HepG2 (cell line): ENCODE results near the gene CUEDC2. TPM values are rescaled to one million over a fixed set of nuclear protein-coding genes. Genes with fewer than 3 reads are reported as not detected.

Experiments used
- ATAC-seq: fragments of 200-7000 bp; cut with Tn5 transposase; 3 replicates; pipeline ENCODE4 v1.9.1; 2020; ENCODE audit warnings: mild to moderate bottlenecking, moderate library complexity
- BruUV-seq: library from RNA; stranded (reverse); fragments of 400-500 nt; replicated peaks from 2 replicates; lab custom pipeline; 2021; lab: Mats Ljungman, UMichigan
- CTCF ChIA-PET: fragments of 300-600 bp; formaldehyde crosslinking; extraction: SDS; loops from one replicate; lab custom pipeline; 2021; ENCODE audit warnings: low total read pairs, inconsistent platforms, low intra/inter-chr PET ratio; lab: Yijun Ruan, JAX
- POLR2A ChIA-PET: fragments of 350-600 bp; sonication (Branson Sonifier 250); formaldehyde crosslinking; loops from one replicate; lab custom pipeline; 2020; ENCODE audit warnings: antibody characterized with exemption, inconsistent platforms; lab: Yijun Ruan, JAX
- DNase-seq: peaks from one replicate; pipeline ENCODE4 v3.0.0-alpha.2; 2015; ENCODE audit warnings: low spot score
- FAIRE-seq: peaks from 3 replicates; lab custom pipeline; 2011; peaks lifted over from hg19 to GRCh38; lab: Jason Lieb, UNC
- H2AFZ ChIP-seq: one replicate; pipeline ENCODE4 v1.6.1; 2011; ENCODE audit warnings: low read length, inconsistent platforms
- H3K27ac ChIP-seq: fragments of 300-600 bp; 3 replicates; pipeline ENCODE4 v1.8.0; 2011; ENCODE audit warnings: mixed run types, mild to moderate bottlenecking, mixed read lengths, low read length, inconsistent platforms; ENCODE audit not compliant: insufficient read depth; ENCODE audit errors: extremely low read length
- H3K27me3 ChIP-seq, 2 experiments: fragments of 200-600 bp in 1 of 2; 2 replicates in 1 of 2; 3 replicates in 1 of 2; pipeline versions ENCODE4 v1.6.0 to v1.8.0; 2011; ENCODE audit warnings: low read length in 2 of 2, mild to moderate bottlenecking in 2 of 2, moderate library complexity in 2 of 2, inconsistent platforms in 1 of 2; ENCODE audit not compliant: insufficient read depth in 2 of 2, control insufficient read depth in 1 of 2
- H3K36me3 ChIP-seq, 2 experiments: fragments of 200-600 bp in 1 of 2; replicated peaks in 1 of 2; 2 replicates in 1 of 2; 3 replicates in 1 of 2; pipeline versions ENCODE4 v1.5.1 to v1.8.0; 2011; ENCODE audit warnings: low read length in 2 of 2, inconsistent platforms in 1 of 2; ENCODE audit not compliant: insufficient read depth in 2 of 2, control insufficient read depth in 1 of 2
- H3K4me1 ChIP-seq: 2 replicates; pipeline ENCODE4 v1.5.1; 2012; ENCODE audit warnings: low read length, inconsistent platforms; ENCODE audit not compliant: insufficient read depth
- H3K4me2 ChIP-seq: 2 replicates; pipeline ENCODE4 v1.6.0; 2011; ENCODE audit warnings: low read depth, low read length, inconsistent platforms
- H3K4me3 ChIP-seq, 3 experiments: fragments of 200-600 bp in 1 of 3; sonication (generic), shearing (Covaris generic) in 1 of 3; replicated peaks in 1 of 3; 2 replicates each; pipeline ENCODE4 v1.5.1; 2011 to 2016; ENCODE audit warnings: low read length in 3 of 3, inconsistent platforms in 2 of 3, low read depth in 2 of 3, mild to moderate bottlenecking in 2 of 3, control low read depth in 1 of 3, mixed read lengths in 1 of 3; ENCODE audit not compliant: insufficient read depth in 1 of 3
- H3K79me2 ChIP-seq: one replicate; pipeline ENCODE4 v1.6.1; 2011; ENCODE audit warnings: low read length, inconsistent platforms; ENCODE audit not compliant: insufficient read depth
- H3K9ac ChIP-seq: 2 replicates; pipeline ENCODE4 v1.6.0; 2011; ENCODE audit warnings: mild to moderate bottlenecking, low read depth, low read length, inconsistent platforms; ENCODE audit not compliant: insufficient read depth
- H3K9me3 ChIP-seq: 2 replicates; pipeline ENCODE4 v1.5.1; 2012; ENCODE audit warnings: mild to moderate bottlenecking, low read length
- H4K20me1 ChIP-seq: 2 replicates; pipeline ENCODE4 v1.6.0; 2011; ENCODE audit warnings: inconsistent platforms, mild to moderate bottlenecking, low read length, moderate library complexity; ENCODE audit not compliant: insufficient read depth
- GABPA ChIP-seq, 2 experiments: IDR thresholded peaks; 2 replicates each; pipeline ENCODE4 v1.6.1; 2011 to 2016; ENCODE audit warnings: low read depth in 2 of 2, low read length in 1 of 2, missing biosample characterization in 1 of 2, missing genetic modification characterization in 1 of 2
- HMG20A ChIP-seq: IDR thresholded peaks from 2 replicates; pipeline ENCODE4 v1.6.1; 2016; ENCODE audit warnings: borderline replicate concordance
- NCOA2 ChIP-seq: sonication (generic); formaldehyde crosslinking; IDR thresholded peaks from 2 replicates; pipeline ENCODE4 v1.8.0; 2022; ENCODE audit warnings: inconsistent platforms
- SATB2 ChIP-seq: sonication (generic); formaldehyde crosslinking; IDR thresholded peaks from 2 replicates; pipeline ENCODE4 v1.5.0; 2020; ENCODE audit warnings: missing genetic modification reagents
- WGBS: methylation state at CpG from one replicate; pipeline ENCODE4 v1.1.6; 2017; ENCODE audit warnings: low lambda C conversion rate; 5-methylcytosine and 5-hydroxymethylcytosine counted together
- in situ Hi-C: cut with HindIII; loops from 2 replicates; pipeline ENCODE4 v1.10.0; 2017; ENCODE audit warnings: low pct_unique_long_range_greater_than_20kb; ENCODE audit not compliant: extremely low pct_ligation_motif_present
- intact Hi-C: fragments of 100-400 bp; cut with micrococcal nuclease; formaldehyde crosslinking; loops from one replicate; pipeline ENCODE4 v1.10.0; 2022; ENCODE audit not compliant: unreplicated experiment
- polyA plus RNA-seq, 8 experiments: library from polyadenylated mRNA; depleted of rRNA in 3 of 8; stranded (reverse) in 7 of 8; unstranded in 1 of 8; fragments of >200 nt; fragmentation: Illumina TruSeq in 4 of 8; extraction: Trizol in 4 of 8; gene quantifications; 2 replicates each; pipeline versions ENCODE4 v1.2.1 to v1.2.3, GENCODE V29; 2011 to 2016; ENCODE audit warnings: low read depth in 4 of 8, missing spikeins in 1 of 8, mixed read lengths in 1 of 8; ENCODE audit not compliant: insufficient read depth in 1 of 8
- total RNA-seq, 5 experiments: library from RNA; depleted of rRNA; stranded (reverse); fragments of >200 nt; fragmentation: Illumina TruSeq; extraction: Trizol; gene quantifications; 2 replicates each; pipeline ENCODE4 v1.2.3, GENCODE V29; 2016; ENCODE audit warnings: low read depth in 1 of 5
- TF ChIP-seq, protein P1 (sequence below): sonication (generic); formaldehyde crosslinking; IDR thresholded peaks from 2 replicates; pipeline ENCODE4 v1.9.0; 2021; ENCODE audit warnings: mild to moderate bottlenecking, missing genetic modification reagents
- TF ChIP-seq, protein P2 (sequence below): sonication (generic); formaldehyde crosslinking; IDR thresholded peaks from 2 replicates; pipeline ENCODE4 v1.5.0; 2020; ENCODE audit warnings: missing genetic modification reagents

Gene CUEDC2
- total and polyA plus RNA-seq, 2 of the 13 experiments (the other 11 are each of a cell fraction or from before 2014, with no cell fraction given), result 13.1 to 18.4 TPM

DNA sequence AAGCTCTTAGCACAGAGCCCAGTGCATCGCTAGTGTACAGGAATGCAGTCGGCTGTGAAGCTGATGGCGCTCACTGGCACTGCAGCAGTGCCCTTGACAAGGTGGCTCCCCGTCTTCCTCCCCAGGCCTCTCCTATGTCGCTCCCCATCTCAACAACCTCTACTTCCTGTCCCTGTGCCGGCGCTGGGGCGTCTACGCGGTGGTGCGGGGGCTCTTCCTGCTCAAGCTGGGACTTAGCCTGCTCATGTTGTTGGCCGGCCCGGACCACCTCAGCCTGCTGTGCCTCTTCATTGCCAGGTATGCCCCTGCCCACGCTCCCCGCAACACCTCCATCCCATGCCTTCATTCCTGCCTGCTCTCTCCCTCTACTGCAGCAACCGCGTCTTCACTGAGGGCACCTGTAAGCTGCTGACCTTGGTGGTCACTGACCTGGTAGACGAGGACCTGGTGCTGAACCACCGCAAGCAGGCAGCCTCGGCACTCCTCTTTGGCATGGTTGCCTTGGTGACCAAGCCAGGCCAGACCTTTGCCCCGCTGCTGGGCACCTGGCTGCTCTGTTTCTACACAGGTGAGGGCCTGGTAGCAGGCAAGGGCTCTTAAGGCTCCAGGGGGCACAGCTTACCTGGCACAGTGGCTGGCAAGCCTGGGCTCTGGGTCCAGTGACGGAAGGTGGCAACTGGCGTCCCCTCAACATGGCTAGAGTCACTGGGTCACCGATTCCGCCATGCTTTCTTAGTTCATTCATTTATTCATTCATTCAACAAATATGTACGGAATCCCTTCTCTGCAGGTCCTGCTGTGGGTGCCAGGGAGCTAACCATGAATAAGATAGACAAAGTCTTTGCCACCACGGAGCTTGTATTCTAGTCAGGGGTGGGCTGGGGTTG lies 41.3 kb upstream of the CUEDC2 start:
- Histone ChIP-seq H3K79me2 (no peaks in the 10 kb centered on the region), H4K20me1 (no peaks in the 10 kb centered on the region), H3K27ac (no peak overlapping the region), H3K9ac (no peak overlapping the region), H3K4me1 (no peaks in the 10 kb centered on the region), H3K9me3 (no peaks in the 10 kb centered on the region), H3K4me3 (no peak overlapping the region), H2AFZ (no peak overlapping the region), H3K36me3 (no peaks in the 10 kb centered on the region), H3K4me2 (no peak overlapping the region), H3K27me3 (no peaks in the 10 kb centered on the region)
- DNase-seq (no peak), FAIRE-seq (no peak), ATAC-seq (no peak)
- WGBS, result 94% methylated on average over 27 of the region's 27 CpGs
- BruUV-seq, result no TSS peak
- TF ChIP-seq GABPA (IDR thresholded peaks at IDR 0.05; ENCODE audit: low read depth, low read length) (0 out of 2 replicates have a peak, but pooled peaks have one; percentile 17), GABPA (CRISPR knock-in tag; IDR thresholded peaks at IDR 0.05; ENCODE audit: low read depth) (no peak), HMG20A (CRISPR knock-in tag) (no peak), NCOA2 (CRISPR knock-in tag) (no peak), SATB2 (CRISPR knock-in tag) (no peak)
- TF ChIP-seq, protein P1, sequence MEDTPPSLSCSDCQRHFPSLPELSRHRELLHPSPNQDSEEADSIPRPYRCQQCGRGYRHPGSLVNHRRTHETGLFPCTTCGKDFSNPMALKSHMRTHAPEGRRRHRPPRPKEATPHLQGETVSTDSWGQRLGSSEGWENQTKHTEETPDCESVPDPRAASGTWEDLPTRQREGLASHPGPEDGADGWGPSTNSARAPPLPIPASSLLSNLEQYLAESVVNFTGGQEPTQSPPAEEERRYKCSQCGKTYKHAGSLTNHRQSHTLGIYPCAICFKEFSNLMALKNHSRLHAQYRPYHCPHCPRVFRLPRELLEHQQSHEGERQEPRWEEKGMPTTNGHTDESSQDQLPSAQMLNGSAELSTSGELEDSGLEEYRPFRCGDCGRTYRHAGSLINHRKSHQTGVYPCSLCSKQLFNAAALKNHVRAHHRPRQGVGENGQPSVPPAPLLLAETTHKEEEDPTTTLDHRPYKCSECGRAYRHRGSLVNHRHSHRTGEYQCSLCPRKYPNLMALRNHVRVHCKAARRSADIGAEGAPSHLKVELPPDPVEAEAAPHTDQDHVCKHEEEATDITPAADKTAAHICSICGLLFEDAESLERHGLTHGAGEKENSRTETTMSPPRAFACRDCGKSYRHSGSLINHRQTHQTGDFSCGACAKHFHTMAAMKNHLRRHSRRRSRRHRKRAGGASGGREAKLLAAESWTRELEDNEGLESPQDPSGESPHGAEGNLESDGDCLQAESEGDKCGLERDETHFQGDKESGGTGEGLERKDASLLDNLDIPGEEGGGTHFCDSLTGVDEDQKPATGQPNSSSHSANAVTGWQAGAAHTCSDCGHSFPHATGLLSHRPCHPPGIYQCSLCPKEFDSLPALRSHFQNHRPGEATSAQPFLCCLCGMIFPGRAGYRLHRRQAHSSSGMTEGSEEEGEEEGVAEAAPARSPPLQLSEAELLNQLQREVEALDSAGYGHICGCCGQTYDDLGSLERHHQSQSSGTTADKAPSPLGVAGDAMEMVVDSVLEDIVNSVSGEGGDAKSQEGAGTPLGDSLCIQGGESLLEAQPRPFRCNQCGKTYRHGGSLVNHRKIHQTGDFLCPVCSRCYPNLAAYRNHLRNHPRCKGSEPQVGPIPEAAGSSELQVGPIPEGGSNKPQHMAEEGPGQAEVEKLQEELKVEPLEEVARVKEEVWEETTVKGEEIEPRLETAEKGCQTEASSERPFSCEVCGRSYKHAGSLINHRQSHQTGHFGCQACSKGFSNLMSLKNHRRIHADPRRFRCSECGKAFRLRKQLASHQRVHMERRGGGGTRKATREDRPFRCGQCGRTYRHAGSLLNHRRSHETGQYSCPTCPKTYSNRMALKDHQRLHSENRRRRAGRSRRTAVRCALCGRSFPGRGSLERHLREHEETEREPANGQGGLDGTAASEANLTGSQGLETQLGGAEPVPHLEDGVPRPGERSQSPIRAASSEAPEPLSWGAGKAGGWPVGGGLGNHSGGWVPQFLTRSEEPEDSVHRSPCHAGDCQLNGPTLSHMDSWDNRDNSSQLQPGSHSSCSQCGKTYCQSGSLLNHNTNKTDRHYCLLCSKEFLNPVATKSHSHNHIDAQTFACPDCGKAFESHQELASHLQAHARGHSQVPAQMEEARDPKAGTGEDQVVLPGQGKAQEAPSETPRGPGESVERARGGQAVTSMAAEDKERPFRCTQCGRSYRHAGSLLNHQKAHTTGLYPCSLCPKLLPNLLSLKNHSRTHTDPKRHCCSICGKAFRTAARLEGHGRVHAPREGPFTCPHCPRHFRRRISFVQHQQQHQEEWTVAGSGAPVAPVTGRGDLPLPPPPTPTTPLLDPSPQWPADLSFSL (CRISPR knock-in tag), result no peak
- TF ChIP-seq, protein P2, sequence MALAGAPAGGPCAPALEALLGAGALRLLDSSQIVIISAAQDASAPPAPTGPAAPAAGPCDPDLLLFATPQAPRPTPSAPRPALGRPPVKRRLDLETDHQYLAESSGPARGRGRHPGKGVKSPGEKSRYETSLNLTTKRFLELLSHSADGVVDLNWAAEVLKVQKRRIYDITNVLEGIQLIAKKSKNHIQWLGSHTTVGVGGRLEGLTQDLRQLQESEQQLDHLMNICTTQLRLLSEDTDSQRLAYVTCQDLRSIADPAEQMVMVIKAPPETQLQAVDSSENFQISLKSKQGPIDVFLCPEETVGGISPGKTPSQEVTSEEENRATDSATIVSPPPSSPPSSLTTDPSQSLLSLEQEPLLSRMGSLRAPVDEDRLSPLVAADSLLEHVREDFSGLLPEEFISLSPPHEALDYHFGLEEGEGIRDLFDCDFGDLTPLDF (CRISPR knock-in tag), result no peak
- POLR2A ChIA-PET, result interaction anchor here (1.7 kb wide), 1 partner anchor 10 kb away, joined by 3 read pairs; no protein-coding TSS in a partner anchor
- CTCF ChIA-PET, result no interaction called here
- in situ Hi-C loops (loop anchor here (10.0 kb wide), 1 partner anchor 69 kb away; no protein-coding TSS in a partner anchor), intact Hi-C loops (loop anchor here (2.0 kb wide), 1 partner anchor 25 kb away; no protein-coding TSS in a partner anchor)
